Tibial nerve (tissue), 4 donors: Measurements from ENCODE around the gene HIKESHI.

ENCODE experiments used
- CTCF ChIP-seq, 5 experiments: fragments of 200-600 bp in 3 of 5; fragments of 450-650 bp in 2 of 5; sonication (generic) in 3 of 5; IDR thresholded peaks; one replicate each; pipeline ENCODE4 v1.5.1; 2016 to 2019; ENCODE audit warnings: antibody characterized with exemption in 5 of 5, mild to moderate bottlenecking in 3 of 5, moderate library complexity in 2 of 5
- EP300 ChIP-seq, 2 donors: sonication (generic); formaldehyde crosslinking; IDR thresholded peaks; one replicate each; pipeline ENCODE4 v1.6.1; 2017; ENCODE audit warnings: antibody characterized with exemption in 2 of 2, mild to moderate bottlenecking in 1 of 2
- POLR2A ChIP-seq, 2 donors: fragments of 450-650 bp; IDR thresholded peaks; one replicate each; pipeline ENCODE4 v1.6.1; 2017; ENCODE audit warnings: antibody characterized with exemption in 2 of 2, mild to moderate bottlenecking in 2 of 2, moderate library complexity in 2 of 2

GRCh38 chr11:86390487-86390886 lies 88.4 kb downstream of the HIKESHI start:
- no peak for TF ChIP-seq CTCF (IDR thresholded peaks at IDR 0.05)
- no peak for TF ChIP-seq POLR2A (IDR thresholded peaks at IDR 0.05)
- TF ChIP-seq EP300 (IDR thresholded peaks at IDR 0.05): no peak
